Medulla oblongata (tissue), 1 donor: ENCODE measurements around the gene PRR23E.

Source experiments
- DNase-seq: peaks from one replicate; pipeline ENCODE4 v3.0.0-alpha.2; 2015; ENCODE audit errors: extremely low spot score

PRR23E gene

DNA sequence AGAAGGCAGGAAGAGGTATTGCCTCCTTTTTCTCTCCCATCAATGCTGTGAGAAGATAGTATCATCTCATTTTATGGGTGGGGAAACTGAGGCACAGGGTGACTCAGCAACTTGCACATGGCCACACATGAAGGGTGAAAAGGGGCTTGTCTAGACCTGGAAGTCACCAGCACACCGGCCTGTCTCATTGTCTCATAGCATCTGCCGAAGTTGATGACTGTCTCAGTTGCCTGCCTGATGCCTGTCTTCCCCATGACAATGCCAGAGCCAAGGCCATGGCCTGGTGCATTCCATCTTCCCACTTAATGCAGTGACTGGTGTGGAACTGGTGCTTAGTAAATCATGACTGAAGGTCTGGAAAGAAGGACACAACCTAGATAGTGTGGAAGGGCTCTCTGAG is 27.9 kb upstream of the PRR23E start:
- no peak for DNase-seq

DNA sequence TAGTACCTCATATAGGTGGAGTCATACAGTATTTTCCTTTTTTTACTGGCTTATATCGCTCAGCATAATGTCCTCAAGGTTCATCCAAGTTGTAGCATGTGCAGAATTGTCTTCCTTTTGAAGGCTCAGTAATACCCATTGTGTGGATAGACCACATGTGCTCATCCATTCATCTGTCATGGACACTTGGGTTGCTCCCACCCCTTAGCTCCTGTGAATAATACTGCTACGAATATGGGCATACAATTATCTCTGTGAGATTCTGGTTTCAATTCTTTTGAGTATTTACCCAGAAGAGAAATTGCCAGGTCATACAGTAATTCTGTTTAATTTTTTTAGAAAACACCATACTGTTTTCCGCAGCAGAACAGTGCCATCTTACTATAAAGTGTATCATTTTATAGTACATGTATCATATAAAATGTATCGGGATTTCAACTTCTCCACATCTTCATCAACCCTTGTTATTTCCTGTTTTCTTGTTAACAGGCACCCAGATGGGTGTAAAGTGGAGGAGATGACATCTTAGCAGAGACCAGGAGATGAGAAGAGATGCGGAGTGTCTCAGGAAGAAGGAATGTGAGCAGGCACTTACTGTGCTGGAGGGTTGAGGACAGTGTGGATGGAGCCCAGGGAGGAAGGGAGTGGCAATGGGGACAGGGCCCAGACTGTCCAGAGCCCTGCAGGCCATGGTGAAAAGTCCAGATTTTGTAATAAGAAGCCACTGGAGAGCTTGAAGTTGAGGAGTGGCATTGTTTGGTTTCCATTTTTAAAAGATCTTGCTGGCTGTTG is 27.0 kb upstream of the PRR23E start:
- no peak for DNase-seq

DNA sequence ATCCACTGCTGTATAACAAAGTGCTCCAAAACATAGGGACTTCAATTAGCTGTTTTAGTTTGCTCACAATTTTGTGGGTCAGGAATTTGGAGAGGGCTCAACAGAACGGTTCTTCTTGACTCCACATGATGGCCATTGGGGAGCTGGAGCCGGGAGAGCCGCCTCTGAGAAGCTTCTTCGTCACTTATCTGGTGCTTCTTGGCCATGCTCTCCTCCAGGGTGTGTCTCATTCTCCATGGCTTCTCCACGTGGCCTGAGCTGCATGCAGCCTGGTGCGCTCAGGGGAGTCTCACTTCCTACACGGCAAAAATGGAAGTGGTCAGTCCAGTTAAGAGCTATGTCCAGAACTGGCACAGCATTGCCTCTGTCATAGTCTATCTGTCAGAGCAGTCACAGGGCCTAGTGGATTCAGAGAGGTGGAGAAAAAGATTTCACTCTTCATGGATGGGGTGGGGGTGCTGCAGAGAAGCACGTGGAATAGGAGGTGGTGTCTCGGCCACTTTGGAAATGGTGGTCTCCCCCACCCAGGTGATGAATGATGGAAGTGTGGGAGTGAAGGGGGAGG is 26.3 kb upstream of the PRR23E start:
- DNase-seq: no peak

DNA sequence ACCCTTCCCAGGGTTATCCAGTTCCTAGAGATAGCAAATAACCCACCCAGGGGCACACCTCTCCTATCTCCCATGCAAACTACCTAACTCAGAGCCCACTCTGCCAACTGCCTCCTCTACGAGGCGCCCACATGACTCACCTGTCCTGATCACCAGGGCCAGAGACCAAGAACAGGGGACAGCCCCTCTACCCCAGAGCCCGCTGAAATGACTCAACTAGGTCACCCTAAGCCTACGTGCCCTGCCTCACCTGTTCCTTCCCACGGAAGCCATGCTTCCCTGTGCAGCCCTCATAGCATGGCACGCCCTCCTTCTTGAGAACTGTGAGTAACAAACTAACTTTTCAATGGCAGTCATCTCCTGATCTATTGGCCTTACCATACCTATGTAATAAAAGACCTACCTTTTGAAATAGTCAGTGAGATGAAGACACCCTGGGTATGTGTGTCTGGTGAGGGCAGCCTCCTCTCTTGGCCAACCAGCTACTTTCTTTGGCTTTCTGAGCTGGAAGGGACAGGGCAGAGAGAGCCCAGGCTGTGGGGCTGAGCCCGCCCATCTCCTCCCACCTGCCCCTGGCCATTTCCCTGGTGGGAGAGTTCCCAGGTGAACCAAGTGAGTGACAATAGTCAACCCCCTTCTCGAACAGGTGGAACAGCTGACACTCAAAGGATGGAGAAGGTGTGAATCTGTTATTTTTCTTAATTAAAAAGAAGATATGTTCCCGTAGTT is 25.5 kb upstream of the PRR23E start:
- DNase-seq: no peak

- DNase-seq: peak; percentile 14
Observed at GRCh38 chr3:127168271-127168670, 24.7 kb upstream of the PRR23E start.

- no peak for DNase-seq
Observed at GRCh38 chr3:127170814-127171213, 22.1 kb upstream of the PRR23E start.

- DNase-seq: no peak
Observed at GRCh38 chr3:127171320-127171719, 21.6 kb upstream of the PRR23E start.

GRCh38 chr3:127171721-127172120 is 21.2 kb upstream of the PRR23E start:
- no peak for DNase-seq

DNA sequence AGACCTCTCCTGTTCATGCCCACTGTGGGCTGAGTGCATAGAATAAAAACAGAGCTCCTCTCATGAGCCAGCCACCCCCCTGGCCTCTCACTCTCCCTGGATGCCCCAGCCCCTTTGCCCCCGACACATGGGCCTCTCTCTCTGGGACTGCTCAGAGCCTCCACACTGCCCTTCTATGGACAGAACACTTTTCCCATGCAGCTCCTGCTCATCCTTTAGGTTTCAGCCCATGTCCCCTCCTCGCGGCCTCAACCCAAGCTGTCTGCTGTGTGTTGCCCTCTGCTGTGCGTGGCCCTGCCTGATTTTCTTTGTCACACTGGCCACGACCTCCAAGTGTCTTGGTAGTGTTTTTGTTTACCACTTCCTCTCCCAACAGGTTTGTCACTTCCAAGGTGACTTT is 20.7 kb upstream of the PRR23E start:
- DNase-seq: no peak

DNA sequence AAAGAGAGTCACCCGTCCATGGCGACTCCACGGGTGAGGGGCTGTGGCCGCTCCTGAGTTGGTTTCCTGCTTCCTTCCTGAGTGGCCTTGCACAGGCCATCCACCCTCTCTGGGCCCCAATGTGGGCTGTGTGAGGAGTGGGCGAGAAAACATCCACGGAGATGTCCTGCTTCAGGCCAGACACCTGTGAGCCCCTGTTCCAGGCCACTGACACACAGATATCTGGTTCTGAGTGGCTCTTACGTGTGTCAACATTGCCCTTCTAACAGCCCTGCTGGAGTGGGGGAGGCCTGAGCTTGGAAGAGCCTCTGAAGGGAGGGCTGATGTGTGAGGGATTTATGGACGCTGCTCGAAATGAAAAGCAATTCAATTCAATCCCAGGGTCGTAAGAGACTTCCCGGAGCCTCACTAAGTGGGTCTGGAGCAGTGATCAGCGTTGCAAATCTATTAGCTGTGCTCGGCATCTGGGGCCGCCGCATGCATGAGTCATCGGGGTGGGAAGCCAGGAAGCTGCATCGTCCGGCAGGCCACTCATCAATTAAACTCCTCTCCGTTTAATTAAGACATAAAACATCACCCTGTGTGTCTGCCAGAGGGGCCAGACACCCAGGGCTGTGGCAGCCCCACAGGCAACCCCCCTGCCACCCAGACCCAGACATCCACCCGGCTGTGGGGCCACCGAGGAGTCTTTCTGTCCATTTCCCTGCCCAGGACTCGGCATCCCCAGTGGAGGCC is 20.0 kb upstream of the PRR23E start:
- DNase-seq: no peak

DNA sequence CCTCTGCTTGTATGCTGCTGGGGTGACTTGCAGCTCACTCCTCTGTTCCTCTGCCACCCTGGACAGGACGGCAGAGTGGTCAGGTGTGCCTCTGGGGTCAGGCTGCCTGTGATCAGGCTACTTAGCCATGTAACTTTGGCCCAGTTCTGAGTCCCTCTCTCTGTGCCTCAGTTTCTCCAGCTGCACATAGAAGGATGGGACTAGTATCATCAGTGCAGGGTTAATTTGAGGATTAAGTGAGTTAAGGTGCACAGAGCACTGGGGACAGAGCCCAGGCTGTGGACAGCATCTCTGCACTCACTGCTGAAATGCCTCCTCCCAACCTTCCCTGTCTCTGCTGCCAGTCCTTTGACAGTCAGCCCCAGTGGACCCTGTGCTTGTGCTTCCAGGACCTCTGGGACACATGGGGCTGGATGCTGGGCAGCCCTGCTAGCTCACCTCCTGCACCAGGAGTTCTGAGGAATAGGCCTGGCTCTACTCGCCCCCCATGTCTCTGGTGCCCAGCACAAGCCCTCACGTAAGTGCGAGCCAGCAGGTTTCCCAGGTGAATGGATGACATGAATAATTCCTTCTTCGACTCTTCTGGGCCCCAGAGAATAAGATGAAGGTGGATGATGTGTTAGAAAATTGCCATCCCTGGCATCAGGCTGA is 19.3 kb upstream of the PRR23E start:
- DNase-seq: no peak

GRCh38 chr3:127174284-127174683 is 18.6 kb upstream of the PRR23E start:
- DNase-seq: no peak

GRCh38 chr3:127174715-127175140 is 18.2 kb upstream of the PRR23E start:
- no peak for DNase-seq

DNA sequence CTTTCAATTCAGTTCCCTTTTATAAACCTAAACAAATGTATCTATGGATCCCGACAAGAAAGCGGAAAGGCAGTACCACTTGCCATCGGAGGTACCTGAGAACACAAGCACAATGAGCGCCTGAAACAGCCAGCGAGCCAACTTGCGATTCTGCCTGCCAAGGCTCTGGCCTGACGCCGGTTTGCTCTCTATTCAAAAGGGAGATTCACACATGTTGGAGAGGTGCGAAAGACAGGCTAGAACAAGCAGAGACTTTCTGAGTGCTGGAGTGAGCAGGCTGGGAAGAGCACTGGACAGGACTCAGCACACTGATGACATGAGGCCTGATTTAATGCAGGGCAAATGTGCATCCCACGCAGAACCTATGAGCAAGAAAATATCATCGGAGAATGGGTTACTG is 17.7 kb upstream of the PRR23E start:
- DNase-seq: no peak

DNA sequence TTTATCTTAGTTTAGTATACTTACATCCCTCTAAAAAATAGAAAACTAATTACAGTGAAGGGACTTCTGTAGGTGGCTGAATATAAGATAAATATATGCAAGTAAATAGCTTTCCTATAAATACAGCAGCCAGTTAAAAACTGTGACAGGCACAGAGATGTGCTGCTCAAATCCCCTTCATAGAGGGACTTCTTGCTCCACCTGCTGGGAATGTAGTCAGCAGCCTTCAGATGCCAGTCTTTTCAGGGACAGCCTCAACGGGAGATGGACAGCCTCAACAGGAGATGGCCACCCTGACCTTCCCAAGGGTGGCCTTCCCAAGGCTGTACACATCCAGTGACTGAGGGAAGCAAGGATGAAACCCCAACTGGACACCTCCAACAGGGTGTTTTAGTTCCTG is 15.7 kb upstream of the PRR23E start:
- DNase-seq: no peak

DNA sequence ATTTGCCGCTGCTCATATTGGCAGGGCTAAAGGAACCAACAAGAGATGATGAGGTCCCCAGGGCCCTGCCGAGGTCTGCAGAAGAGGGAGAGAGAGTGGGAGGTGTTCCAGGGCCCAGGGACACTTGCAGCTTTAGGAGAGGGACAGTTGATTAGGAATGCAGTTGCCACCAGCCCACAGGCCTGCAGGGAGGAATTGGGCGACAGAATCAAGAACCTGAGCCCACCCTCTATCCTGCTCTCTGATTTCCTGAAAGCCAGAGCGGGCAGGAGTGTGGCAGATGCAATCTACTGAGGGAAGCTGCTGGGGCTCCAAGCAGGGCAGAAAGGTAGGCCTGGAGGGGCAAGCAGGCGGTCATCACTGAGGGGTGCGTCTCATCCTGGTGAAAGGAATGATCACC is 12.1 kb upstream of the PRR23E start:
- no peak for DNase-seq

GRCh38 chr3:127182431-127182830 is 10.5 kb upstream of the PRR23E start:
- DNase-seq: no peak

GRCh38 chr3:127182848-127183714 is 9.8 kb upstream of the PRR23E start:
- DNase-seq: no peak

- no peak for DNase-seq
Observed at GRCh38 chr3:127183931-127184869, 8.7 kb upstream of the PRR23E start.

DNA sequence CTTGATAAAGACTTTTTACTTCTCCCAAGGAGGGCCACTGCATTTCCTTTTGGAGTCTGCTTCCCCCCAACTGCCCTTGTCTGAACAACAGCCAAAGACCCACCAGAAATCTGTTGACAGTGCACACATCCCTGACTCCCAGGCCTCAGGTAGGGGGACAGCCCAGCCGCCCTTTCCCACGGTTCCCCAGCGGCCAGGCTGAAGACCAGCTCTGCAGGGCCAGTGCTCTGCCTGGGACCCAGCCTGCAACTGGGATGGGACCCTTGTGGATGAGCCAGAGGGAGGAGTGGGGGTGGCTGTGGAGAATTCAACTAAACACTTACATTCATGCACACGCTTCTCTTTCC is 8.1 kb upstream of the PRR23E start:
- no peak for DNase-seq
